GM23248 (cell line): ENCODE data around the gene DOK3.

Experiments used
- EZH2 ChIP-seq: fragments of 200-600 bp; sonication (generic); IDR thresholded peaks from 2 replicates; pipeline ENCODE4 v1.6.1; 2018; ENCODE audit warnings: antibody characterized with exemption, mild to moderate bottlenecking; ENCODE audit not compliant: insufficient read depth, poor library complexity, severe bottlenecking
- EZH2phosphoT487 ChIP-seq: fragments of 200-600 bp; sonication (generic); IDR thresholded peaks from 2 replicates; pipeline ENCODE4 v1.6.1; 2018; ENCODE audit warnings: antibody characterized with exemption, moderate library complexity, mild to moderate bottlenecking, low read depth; ENCODE audit not compliant: insufficient read depth

DNA sequence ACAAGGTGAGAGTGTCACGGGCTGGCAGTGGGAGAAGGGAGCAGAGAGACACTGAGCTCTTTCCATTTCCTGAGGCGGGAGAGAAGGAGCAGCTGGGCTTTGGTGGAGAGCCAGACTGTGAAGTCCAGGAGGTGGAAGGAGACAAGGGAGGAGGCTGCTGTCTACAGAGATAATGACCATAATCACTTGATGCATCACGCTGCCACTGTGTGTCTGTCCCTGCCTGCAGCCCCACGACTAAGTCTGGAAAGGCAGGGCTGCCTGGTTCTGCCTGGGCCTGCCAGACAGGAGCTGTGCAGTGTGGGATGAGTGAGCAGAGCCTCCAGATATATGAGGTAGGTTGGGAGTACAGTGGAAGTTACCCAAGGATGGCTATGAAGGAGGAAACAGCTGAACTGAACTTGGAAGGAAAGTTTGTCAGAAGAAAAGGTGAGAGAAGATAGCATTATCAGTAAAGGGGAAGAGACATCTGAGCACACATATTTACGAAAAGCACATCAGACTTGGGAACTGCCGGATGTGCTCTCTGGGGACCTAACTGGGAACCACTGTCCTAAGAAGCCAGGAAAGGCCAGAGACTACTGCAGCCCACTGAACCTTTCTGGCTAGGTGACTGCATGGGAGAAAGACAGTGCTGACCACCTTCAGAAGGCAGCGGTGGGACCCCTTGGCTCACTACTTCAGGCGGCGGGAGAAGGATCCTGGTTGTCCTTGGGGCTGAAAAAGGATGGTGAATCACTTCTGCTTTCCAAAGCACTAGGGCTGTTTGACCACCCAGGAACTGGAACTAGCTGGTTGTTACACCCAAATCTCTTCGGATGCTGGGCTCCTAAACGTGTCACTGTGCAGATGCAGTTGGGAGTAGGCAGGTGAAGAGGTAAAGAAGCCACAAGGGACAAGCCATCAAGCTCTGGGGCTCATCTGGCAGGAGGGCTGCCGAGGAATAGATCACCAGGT lies 19.9 kb upstream of the DOK3 start:
- no peak for TF ChIP-seq EZH2phosphoT487
- no peak for TF ChIP-seq EZH2
